PC-9 (cell line): Measurements from ENCODE around the gene ADGRD1. TPM values are rescaled to one million over a fixed set of nuclear protein-coding genes. Genes with fewer than 3 reads are reported as not detected.

ENCODE experiments used
- BruUV-seq: library from RNA; stranded (reverse); fragments of 400-500 nt; replicated peaks from 2 replicates; lab custom pipeline; 2021; lab: Mats Ljungman, UMichigan
- CTCF ChIA-PET: fragments of 300-600 bp; sonication (Branson Sonifier 250); formaldehyde crosslinking; loops from one replicate; lab custom pipeline; 2022; ENCODE audit warnings: antibody characterized with exemption; lab: Charles Lee
- POLR2A ChIA-PET: fragments of 300-600 bp; sonication (Branson Sonifier 250); formaldehyde crosslinking; loops from one replicate; lab custom pipeline; 2022; ENCODE audit warnings: antibody characterized with exemption; ENCODE audit not compliant: unreplicated experiment; lab: Charles Lee
- DNase-seq, 2 experiments: peaks; one replicate each; pipeline versions ENCODE4 v3.0.0 to v3.0.0-alpha.2; 2015 to 2022; ENCODE audit warnings: mixed read lengths in 1 of 2
- H2AFZ ChIP-seq: fragments of 200-600 bp; sonication (generic); 2 replicates; pipeline ENCODE4 v1.8.1; 2017; ENCODE audit warnings: antibody characterized with exemption
- H3F3A ChIP-seq: fragments of 200-600 bp; sonication (generic); 2 replicates; pipeline ENCODE4 v1.8.1; 2017; ENCODE audit warnings: antibody characterized with exemption, mild to moderate bottlenecking, low read depth; ENCODE audit not compliant: insufficient read depth
- H3K27ac ChIP-seq: fragments of 200-600 bp; sonication (generic); 2 replicates; pipeline ENCODE4 v1.6.1; 2016; ENCODE audit warnings: mixed run types
- H3K27me3 ChIP-seq: fragments of 200-600 bp; sonication (generic); 2 replicates; pipeline ENCODE4 v1.6.1; 2016; ENCODE audit warnings: low read depth, mixed run types; ENCODE audit not compliant: insufficient read depth
- H3K36me3 ChIP-seq: fragments of 200-600 bp; sonication (generic); 2 replicates; pipeline ENCODE4 v1.6.1; 2016; ENCODE audit warnings: low read depth, mixed run types
- H3K4me1 ChIP-seq: fragments of 200-600 bp; sonication (generic); replicated peaks from 2 replicates; pipeline ENCODE4 v1.6.1; 2016; ENCODE audit warnings: mixed run types; ENCODE audit not compliant: insufficient read depth
- H3K4me2 ChIP-seq: fragments of 200-600 bp; sonication (generic); 2 replicates; pipeline ENCODE4 v1.6.1; 2017; ENCODE audit warnings: mixed run types
- H3K4me3 ChIP-seq: fragments of 200-600 bp; sonication (generic); 2 replicates; pipeline ENCODE4 v1.6.1; 2016; ENCODE audit warnings: mixed run types
- H3K79me2 ChIP-seq: fragments of 200-600 bp; sonication (generic); 2 replicates; pipeline ENCODE4 v1.6.1; 2017; ENCODE audit warnings: low read depth, mixed run types
- H3K9me2 ChIP-seq: fragments of 200-600 bp; sonication (generic); 2 replicates; pipeline ENCODE4 v1.8.1; 2017; ENCODE audit warnings: mild to moderate bottlenecking; ENCODE audit not compliant: insufficient read depth
- H3K9me3 ChIP-seq: fragments of 200-600 bp; sonication (generic); 2 replicates; pipeline ENCODE4 v1.8.1; 2016; ENCODE audit warnings: low read depth; ENCODE audit not compliant: insufficient read depth
- H4K20me1 ChIP-seq: fragments of 200-600 bp; sonication (generic); 2 replicates; pipeline ENCODE4 v1.8.1; 2017; ENCODE audit not compliant: insufficient read depth
- EZH2 ChIP-seq: fragments of 200-600 bp; sonication (generic); IDR thresholded peaks from 2 replicates; pipeline ENCODE4 v1.8.0; 2017; ENCODE audit warnings: antibody characterized with exemption, low read depth
- intact Hi-C: fragments of 100-400 bp; cut with micrococcal nuclease; formaldehyde crosslinking; loops from one replicate; pipeline ENCODE4 v1.10.0; 2022; ENCODE audit not compliant: unreplicated experiment
- total RNA-seq: library from RNA; stranded (reverse); gene quantifications from 2 replicates; pipeline ENCODE4 v1.2.3, GENCODE V29; 2021
- TF ChIP-seq, protein P1 (sequence below): fragments of 200-600 bp; sonication (generic); conservative IDR thresholded peaks from 2 replicates; pipeline ENCODE4 v1.6.1; 2017; ENCODE audit warnings: mixed run types, antibody characterized with exemption, mild to moderate bottlenecking, moderate library complexity

ADGRD1 gene
- total RNA-seq, 1 experiment from 2014 or later, result not detected

DNA sequence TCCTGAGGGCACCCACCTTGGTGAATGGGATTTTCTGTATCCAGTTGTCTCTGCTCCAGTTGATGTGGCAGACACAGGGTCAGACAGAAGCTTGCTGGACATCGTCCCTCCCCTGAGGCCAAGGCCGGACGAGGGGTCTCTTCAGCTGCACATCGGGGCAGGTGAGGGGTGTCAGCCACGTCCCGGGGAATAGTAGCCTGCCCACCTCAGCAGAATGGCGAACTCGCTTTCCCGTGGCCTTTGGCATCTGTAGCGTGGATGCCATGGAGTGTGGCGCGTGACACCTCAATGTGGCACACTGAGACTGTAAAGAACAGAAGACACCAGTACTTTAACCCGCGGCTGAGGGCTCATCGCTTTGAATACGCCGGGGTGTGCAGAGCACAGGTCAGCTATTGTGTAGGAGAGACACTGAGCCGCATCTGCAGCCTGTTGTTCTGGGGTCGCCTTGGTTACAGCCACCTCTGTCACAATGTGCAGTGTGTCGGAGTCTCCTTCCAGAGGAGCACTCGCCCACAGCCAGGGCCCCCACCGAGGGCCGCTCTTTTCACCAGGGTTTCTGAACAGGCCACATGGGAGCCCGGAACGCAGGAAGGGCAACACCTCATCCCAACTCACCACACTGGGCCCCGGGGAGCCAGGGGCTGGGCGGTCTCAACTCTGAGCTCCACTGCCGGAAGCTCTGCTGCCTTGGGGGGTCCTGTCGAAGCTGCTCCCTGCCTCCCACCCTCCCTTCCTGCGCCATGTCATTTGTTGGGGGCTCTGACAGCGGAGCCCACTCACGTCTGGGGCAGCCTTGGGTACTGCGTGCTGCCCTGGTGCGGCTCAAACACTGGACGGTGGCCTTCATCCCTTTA lies 77.0 kb downstream of the ADGRD1 start:
- ChIA-PET CTCF (no interaction called here), POLR2A (no interaction called here)
- no peaks in the 10 kb centered on the region for H3K4me1 ChIP-seq
- H4K20me1 ChIP-seq, result no peaks in the 10 kb centered on the region
- no peak overlapping the region for H3K27ac ChIP-seq
- H3K4me3 ChIP-seq, result no peak overlapping the region
- H3K27me3 ChIP-seq, result peaks cover 91% of the 10 kb centered on the region
- no peak overlapping the region for H3K4me2 ChIP-seq
- no peaks in the 10 kb centered on the region for H3K9me3 ChIP-seq
- BruUV-seq, result no TSS peak
- no peaks in the 10 kb centered on the region for H3K9me2 ChIP-seq
- intact Hi-C loops, result no loop called here
- no peaks in the 10 kb centered on the region for H3K79me2 ChIP-seq
- DNase-seq, result peak in 1 of 2 experiments; percentile 5
- no peak for TF ChIP-seq EZH2
- TF ChIP-seq, protein P1, sequence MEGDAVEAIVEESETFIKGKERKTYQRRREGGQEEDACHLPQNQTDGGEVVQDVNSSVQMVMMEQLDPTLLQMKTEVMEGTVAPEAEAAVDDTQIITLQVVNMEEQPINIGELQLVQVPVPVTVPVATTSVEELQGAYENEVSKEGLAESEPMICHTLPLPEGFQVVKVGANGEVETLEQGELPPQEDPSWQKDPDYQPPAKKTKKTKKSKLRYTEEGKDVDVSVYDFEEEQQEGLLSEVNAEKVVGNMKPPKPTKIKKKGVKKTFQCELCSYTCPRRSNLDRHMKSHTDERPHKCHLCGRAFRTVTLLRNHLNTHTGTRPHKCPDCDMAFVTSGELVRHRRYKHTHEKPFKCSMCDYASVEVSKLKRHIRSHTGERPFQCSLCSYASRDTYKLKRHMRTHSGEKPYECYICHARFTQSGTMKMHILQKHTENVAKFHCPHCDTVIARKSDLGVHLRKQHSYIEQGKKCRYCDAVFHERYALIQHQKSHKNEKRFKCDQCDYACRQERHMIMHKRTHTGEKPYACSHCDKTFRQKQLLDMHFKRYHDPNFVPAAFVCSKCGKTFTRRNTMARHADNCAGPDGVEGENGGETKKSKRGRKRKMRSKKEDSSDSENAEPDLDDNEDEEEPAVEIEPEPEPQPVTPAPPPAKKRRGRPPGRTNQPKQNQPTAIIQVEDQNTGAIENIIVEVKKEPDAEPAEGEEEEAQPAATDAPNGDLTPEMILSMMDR, result no peak
- H3K36me3 ChIP-seq, result no peaks in the 10 kb centered on the region
- H2AFZ ChIP-seq, result no peak overlapping the region
- H3F3A ChIP-seq, result no peaks in the 10 kb centered on the region

DNA sequence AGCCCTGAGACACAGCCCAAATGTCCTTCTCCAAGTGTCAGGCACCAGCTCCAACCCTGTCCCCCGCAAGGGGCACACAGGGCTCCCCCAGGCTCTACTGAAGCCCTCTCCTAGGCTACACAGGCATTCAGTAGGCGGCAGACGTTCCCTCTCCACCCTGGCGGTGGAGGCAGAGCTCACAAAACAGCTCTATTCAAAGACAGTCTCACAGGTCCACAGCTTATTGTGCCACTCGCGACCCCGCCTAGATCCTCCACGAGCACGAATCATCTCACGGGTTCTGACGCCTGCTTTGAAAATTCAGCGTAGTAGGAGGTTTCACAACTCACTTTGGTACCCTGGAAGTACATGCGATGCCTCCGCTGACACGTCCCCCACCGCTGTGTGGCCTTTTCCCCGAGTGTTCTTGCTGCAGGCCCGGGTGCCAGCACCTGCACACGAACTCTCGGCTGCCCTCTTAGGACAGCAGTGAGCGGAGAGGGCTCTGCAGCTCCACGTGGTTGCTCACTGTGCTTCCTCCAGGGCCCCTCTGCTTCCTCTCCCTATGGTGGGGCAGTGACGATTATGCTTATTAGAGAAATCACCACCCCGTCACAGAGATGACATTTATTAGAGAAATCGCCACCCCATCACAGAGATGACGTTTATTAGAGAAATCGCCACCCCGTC lies 78.5 kb downstream of the ADGRD1 start:
- Histone ChIP-seq H3K36me3 (no peaks in the 10 kb centered on the region), H3K4me3 (no peak overlapping the region)
- CTCF ChIA-PET, result no interaction called here

DNA sequence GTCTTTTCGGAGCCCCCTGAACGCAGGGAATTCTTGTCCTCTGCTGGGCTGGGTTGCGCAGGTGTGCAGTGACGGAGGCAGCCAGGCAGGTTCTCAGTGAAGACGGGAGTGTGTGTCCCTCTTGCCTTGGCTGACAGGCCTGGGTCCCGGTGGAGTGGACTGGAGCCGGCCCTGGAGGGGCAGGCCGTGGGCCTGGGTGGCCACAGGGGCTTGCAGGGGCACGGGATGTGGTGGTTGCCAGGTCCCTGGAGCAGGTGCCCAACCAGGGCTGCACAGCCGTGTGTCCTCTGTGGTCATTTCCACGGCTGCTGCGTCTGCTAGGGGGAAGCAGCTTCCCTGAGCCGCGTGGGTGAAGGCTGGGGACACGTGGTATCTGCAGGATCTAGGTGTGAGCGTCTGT lies 79.8 kb downstream of the ADGRD1 start:
- intact Hi-C loops, result no loop called here
- Histone ChIP-seq H3F3A (no peaks in the 10 kb centered on the region), H3K9me3 (no peaks in the 10 kb centered on the region), H2AFZ (no peak overlapping the region), H3K27ac (no peak overlapping the region), H4K20me1 (no peaks in the 10 kb centered on the region), H3K9me2 (no peaks in the 10 kb centered on the region), H3K79me2 (no peaks in the 10 kb centered on the region), H3K4me1 (no peaks in the 10 kb centered on the region), H3K4me2 (no peak overlapping the region), H3K27me3 (peaks cover 71% of the 10 kb centered on the region), H3K4me3 (no peak overlapping the region), H3K36me3 (no peaks in the 10 kb centered on the region)
- TF ChIP-seq, protein P1, result no peak
- TF ChIP-seq EZH2, result no peak
- POLR2A ChIA-PET, result no interaction called here
- CTCF ChIA-PET, result no interaction called here
- DNase-seq, result peak in 1 of 2 experiments; percentile 9
- BruUV-seq, result no TSS peak

More for the DNA sequence above, 78.5 kb downstream of the ADGRD1 start:
- no TSS peak for BruUV-seq
- POLR2A ChIA-PET, result interaction anchor here (0.7 kb wide), 1 partner anchor 12 kb away, joined by 4 read pairs; no protein-coding TSS in a partner anchor
- Histone ChIP-seq H3K79me2 (no peaks in the 10 kb centered on the region), H4K20me1 (no peaks in the 10 kb centered on the region), H3K9me2 (no peaks in the 10 kb centered on the region), H3K4me2 (no peak overlapping the region), H3K4me1 (no peaks in the 10 kb centered on the region), H3K27me3 (peaks cover 76% of the 10 kb centered on the region), H3K9me3 (no peaks in the 10 kb centered on the region), H3K27ac (no peak overlapping the region), H2AFZ (no peak overlapping the region), H3F3A (no peaks in the 10 kb centered on the region)
- no peak for DNase-seq
- TF ChIP-seq, protein P1, result no peak
- TF ChIP-seq EZH2, result no peak
- intact Hi-C loops, result no loop called here
